ENCODE measurements around the gene NR2F6.

- no peak for TF ChIP-seq CTCF (IDR thresholded peaks at IDR 0.05)
- no peak for TF ChIP-seq POLR2A (IDR thresholded peaks at IDR 0.05)
Measured at GRCh38 chr19:17243211-17243829, 2.4 kb downstream of the NR2F6 start.
